ENCODE measurements around the gene HSPA4L. TPM values are rescaled to one million over a fixed set of nuclear protein-coding genes. Genes with fewer than 3 reads are reported as not detected.
A peak's percentile ranks its signal among the peaks of the same experiment; 100 is the strongest.

Gene HSPA4L
- total RNA-seq, 1 donor from 2014 or later, result 4.8 TPM

- intact Hi-C loops (cut with DNase I), result no loop called here
- ATAC-seq (ENCODE audit: poor library complexity), result peak; percentile 98
Observed at GRCh38 chr4:127782025-127782274, 172 bp upstream of the HSPA4L start.

GRCh38 chr4:127783026-127783769 lies 1.1 kb downstream of the HSPA4L start:
- intact Hi-C loops (cut with DNase I), result no loop called here
- peak; percentile 57 for ATAC-seq (ENCODE audit: poor library complexity)

More at GRCh38 chr4:127782025-127782274, 172 bp upstream of the HSPA4L start:
- DNase-seq, result peak; percentile 91

GRCh38 chr4:127783955-127784770 lies 2.0 kb downstream of the HSPA4L start:
- DNase-seq (no peak), ATAC-seq (ENCODE audit: poor library complexity) (no peak)
- intact Hi-C loops (cut with DNase I), result no loop called here

More at GRCh38 chr4:127783026-127783769, 1.1 kb downstream of the HSPA4L start:
- peak; percentile 76 for DNase-seq

DNA sequence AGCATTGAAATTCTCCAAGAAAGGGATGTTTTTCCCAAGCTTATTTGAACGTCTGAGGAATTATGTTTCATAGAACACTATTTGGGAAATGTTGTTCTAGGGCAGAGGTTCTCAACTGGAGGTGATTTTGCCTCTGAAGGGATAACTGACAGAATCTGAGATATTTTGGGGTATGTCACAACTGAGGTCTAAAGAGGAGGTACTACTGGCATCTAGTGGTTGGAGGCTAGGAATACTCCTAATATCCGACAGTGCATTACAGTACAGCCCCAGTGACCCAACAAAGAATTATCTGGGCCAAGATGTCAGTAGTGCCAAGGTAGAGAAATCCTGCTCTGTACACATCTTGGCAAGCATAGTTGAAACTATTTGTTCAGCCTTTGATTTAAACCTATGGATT lies 6.4 kb downstream of the HSPA4L start:
- ATAC-seq (ENCODE audit: poor library complexity) (no peak), DNase-seq (no peak)
- intact Hi-C loops (cut with DNase I), result no loop called here

GRCh38 chr4:127791391-127791790 lies 9.3 kb downstream of the HSPA4L start:
- DNase-seq (no peak), ATAC-seq (ENCODE audit: poor library complexity) (no peak)
- intact Hi-C loops (cut with DNase I), result no loop called here

DNA sequence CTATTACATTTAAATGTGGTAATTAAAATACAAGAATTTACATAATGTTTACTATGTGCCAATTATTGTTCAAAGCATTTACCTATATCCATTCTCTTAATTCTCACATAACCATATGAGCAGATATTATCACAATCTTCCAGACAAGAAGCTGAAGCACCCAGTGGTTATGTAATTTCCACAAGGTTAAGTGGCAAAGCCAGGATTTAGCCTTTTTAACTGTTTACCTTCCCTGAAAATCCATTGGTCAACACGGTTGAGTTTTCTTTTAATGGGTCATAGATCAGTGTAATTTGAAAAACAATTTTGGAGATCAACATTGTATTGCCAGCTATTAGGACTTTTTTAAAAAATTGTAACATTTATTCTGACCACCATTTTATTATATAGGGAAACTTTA lies 11.4 kb downstream of the HSPA4L start:
- ATAC-seq (ENCODE audit: poor library complexity) (no peak), DNase-seq (no peak)
- intact Hi-C loops (cut with DNase I), result no loop called here

DNA sequence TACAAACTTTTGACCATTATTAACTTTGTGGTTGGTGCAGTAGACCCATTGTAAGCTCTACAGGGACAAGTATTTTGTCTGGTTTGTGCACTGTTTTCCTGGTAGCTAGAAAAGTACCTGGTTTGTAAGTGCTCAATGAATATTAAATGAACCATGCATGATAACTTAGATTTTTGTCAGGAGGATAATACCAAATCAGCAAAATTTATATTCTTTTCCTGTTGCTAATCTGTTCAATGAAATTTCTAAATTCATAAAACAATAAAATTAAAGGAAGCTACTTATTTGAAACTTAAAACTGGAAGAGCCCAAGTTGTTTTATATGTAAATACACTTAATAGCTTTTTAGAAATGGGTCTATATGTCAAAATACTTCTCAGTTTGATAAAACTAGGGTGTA lies 17.6 kb downstream of the HSPA4L start:
- DNase-seq (no peak), ATAC-seq (ENCODE audit: poor library complexity) (no peak)
- intact Hi-C loops (cut with DNase I), result no loop called here

DNA sequence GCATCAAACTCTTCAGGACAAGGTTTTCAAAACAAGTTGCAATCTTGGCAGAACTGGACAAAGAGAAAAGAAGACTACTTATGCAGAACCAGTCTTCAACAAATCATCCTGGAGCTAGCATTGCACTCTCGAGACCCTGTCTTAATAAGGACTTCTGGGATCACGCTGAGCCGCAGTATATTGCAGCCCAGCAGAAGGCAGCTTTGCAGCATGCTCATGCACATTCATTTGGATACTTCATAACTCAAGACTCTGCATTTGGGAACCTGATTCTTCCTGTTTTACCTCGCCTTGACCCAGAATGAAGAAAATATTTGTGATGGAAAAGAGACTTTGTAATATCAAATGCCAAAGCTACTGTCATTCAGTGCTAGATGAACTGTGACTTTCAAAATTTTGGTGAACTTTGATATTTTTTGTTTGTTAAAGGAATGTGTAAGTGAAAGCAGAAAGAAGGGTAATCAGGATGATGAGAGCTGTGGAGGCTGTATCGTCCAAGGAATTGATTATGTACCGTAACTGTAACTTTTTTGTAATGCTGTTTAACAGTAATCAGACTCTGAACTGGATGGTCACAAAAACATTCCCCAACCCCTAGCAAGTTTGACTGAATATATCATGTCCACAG lies 27.2 kb downstream of the HSPA4L start:
- ATAC-seq (ENCODE audit: poor library complexity) (no peak), DNase-seq (no peak)
- intact Hi-C loops (cut with DNase I), result no loop called here

GRCh38 chr4:127810551-127810950 lies 28.4 kb downstream of the HSPA4L start:
- ATAC-seq (ENCODE audit: poor library complexity), result no peak
- intact Hi-C loops (cut with DNase I), result no loop called here
- no peak for DNase-seq

- ATAC-seq (ENCODE audit: poor library complexity), result no peak
- intact Hi-C loops (cut with DNase I), result no loop called here
- DNase-seq, result no peak
Observed at GRCh38 chr4:127822430-127822829, 40.3 kb downstream of the HSPA4L start.

DNA sequence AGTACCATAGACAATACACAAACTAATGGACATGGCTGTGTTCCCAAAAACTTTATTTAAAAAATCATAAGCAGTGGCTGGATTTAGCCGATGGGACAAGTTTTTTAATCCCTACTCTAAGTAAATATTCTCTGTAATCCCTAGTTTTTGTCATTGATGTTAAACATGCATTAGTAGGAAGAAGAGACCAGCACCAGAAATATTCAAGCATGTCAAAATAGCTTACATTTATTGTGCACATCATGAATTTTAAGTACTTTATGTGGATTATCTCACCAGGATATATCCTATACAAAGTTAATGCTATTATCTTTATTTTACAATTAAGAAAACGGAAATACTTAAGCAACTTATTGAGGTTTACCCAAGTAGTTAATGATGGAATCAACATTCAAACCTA lies 46.0 kb downstream of the HSPA4L start:
- no peak for ATAC-seq (ENCODE audit: poor library complexity)
- intact Hi-C loops (cut with DNase I), result no loop called here
- DNase-seq, result no peak

DNA sequence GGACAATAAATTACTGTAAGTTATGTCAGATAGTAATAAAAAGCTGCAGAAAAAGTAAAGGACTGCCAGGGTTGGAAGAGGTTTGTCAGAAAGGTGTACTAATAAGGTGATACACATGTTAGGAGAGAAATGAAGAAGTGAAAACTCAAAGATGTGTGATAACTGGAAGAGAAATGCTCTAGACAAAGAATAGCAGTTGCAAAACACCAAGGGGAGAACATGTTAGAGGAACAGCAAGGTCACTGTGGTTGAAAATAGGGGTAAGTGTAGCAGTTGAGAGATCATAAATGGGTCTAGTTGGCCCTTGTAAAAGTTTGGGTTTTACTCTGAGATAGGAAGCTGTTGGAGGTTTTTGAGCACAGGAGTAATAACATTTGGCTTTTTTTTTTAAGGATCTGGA lies 46.9 kb downstream of the HSPA4L start:
- ATAC-seq (ENCODE audit: poor library complexity) (no peak), DNase-seq (no peak)
- intact Hi-C loops (cut with DNase I), result no loop called here

- no peak for DNase-seq
- ATAC-seq (ENCODE audit: poor library complexity), result no peak
- intact Hi-C loops (cut with DNase I), result no loop called here
Observed at GRCh38 chr4:127832585-127832984, 50.5 kb downstream of the HSPA4L start.

- intact Hi-C loops (cut with DNase I), result no loop called here
- ATAC-seq (ENCODE audit: poor library complexity) (no peak), DNase-seq (no peak)
Observed at GRCh38 chr4:127843704-127844600, 61.8 kb downstream of the HSPA4L start.

DNA sequence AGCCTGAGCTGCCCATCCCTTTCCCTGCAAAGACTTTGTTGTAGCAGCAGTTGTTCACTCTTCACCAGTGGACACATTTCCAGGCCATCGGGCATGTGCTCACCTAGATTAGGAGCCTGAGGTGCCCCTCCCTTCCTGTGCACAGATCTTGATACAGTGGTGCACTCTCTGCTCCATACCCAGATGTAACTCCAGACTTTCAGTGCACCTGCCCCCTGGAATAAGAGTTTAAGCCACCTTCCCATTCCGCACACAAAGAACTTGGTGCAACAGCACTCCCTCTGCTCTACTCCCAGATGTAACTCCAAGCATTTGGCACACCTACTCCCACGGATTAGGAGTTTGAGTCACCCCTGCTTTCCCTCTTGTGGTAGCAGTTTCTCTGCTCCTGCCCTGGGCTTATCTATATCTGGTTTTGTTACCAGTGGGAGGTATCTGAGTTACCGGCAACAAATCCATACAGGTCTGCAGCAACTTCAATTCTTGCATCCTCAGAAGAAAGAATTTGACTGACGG lies 62.5 kb downstream of the HSPA4L start:
- intact Hi-C loops (cut with DNase I), result no loop called here
- ATAC-seq (ENCODE audit: poor library complexity) (no peak), DNase-seq (no peak)

DNA sequence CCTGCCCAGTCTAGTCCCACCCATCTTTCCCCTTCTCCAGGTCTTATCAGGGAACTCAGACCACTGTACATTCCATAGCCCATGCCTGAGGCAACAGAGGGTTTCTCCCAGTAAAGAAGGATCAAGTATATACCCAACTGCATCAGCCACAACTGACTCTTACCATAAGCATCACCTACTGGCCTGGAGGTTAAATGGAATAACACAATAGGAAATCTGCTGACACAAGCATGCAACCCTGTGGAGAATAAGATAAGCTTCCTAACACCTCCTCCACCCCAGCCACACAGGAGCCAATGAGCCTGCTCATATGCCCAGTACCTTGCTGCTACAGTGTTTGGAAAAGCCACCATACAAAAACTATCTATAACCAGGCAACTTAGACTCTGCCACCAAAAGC lies 63.9 kb downstream of the HSPA4L start:
- ATAC-seq (ENCODE audit: poor library complexity) (no peak), DNase-seq (no peak)
- intact Hi-C loops (cut with DNase I), result no loop called here

DNA sequence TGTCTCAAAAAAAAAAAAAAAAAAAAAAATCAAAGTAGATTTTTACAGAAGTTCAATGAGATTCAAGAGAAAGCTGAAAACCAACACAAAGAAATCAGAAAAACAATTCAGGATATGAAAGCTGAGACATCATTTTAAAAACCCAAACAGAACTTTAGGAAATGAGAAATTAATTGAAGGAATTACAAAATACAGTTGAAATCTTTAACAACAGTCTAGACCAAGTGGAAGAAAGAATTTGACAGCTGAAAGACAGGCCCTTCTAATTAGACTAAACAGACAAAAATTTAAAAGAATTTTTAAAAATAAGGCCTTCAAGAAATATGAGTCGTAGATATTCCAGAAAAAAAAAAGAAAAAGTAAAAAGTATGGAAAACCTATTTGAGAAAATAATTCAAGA lies 64.6 kb downstream of the HSPA4L start:
- DNase-seq (no peak), ATAC-seq (ENCODE audit: poor library complexity) (no peak)
- intact Hi-C loops (cut with DNase I), result no loop called here

DNA sequence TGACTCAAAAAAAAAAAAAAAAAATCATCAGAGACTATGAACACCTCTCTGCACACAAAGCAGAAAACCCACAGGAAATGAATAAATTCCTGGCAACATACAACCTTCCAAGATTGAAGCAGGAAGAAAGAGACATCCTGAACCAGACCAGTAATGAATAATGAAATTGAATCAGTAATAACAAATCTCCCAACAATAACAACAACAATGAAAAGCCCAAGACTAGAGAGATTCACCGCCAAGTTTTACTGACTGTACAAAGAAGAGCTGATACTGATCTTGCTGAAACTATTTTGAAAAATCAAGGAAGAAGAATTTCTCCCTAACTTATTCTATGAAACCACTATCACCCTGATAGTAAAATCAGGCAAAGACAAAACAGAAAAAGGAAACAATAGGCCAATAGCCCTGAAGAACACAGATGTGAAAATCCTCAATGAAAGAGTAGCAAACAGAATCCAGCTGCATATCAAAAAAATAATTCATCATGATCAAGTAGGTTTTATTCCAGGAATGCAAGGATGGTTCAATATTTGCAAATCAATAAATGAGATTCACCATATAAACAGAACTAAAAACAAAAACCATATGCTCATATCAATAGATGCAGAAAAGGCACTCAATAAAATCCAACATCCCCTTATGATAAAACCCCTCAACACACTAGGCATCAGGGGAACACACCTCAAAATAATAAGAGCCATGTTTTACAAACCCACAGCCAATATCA lies 67.5 kb downstream of the HSPA4L start:
- no peak for ATAC-seq (ENCODE audit: poor library complexity)
- intact Hi-C loops (cut with DNase I), result no loop called here
- DNase-seq, result no peak

Measured in Right ventricle myocardium superior (tissue), 1 donor.